ENCODE measurements around the gene IMMP2L.
"Not testable (repeated sequence)": the region's sequence is repeated elsewhere in the genome, so short reads cannot be mapped to it uniquely, and the experiment has no call there.

Gene IMMP2L

GRCh38 chr7:110940756-110941155 is 621.5 kb downstream of the IMMP2L start:
- TF ChIP-seq, protein P1, sequence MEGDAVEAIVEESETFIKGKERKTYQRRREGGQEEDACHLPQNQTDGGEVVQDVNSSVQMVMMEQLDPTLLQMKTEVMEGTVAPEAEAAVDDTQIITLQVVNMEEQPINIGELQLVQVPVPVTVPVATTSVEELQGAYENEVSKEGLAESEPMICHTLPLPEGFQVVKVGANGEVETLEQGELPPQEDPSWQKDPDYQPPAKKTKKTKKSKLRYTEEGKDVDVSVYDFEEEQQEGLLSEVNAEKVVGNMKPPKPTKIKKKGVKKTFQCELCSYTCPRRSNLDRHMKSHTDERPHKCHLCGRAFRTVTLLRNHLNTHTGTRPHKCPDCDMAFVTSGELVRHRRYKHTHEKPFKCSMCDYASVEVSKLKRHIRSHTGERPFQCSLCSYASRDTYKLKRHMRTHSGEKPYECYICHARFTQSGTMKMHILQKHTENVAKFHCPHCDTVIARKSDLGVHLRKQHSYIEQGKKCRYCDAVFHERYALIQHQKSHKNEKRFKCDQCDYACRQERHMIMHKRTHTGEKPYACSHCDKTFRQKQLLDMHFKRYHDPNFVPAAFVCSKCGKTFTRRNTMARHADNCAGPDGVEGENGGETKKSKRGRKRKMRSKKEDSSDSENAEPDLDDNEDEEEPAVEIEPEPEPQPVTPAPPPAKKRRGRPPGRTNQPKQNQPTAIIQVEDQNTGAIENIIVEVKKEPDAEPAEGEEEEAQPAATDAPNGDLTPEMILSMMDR (conservative IDR thresholded peaks at IDR 0.05) = no peak
- H3K27ac ChIP-seq = no peak overlapping the region

DNA sequence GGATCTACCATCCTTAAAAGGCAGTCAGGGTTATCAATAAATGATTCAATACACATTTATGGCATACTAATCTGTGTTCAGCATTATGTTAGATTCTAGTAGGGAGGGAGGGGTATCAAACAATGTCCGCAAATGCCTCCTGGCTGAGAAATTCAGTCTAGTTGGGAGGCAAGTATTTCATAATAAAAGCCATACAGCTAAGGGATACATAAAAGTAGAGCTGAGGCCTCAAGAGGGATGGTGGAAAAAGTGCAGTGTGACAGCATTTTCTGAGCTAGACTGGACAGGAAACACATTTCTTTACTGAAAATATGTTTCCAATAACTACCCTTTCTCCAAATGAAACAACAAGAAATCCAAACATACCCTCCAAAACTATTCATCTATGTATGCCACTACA is 624.1 kb downstream of the IMMP2L start:
- TF ChIP-seq, protein P1 (conservative IDR thresholded peaks at IDR 0.05) = no peak
- no peak overlapping the region for H3K27ac ChIP-seq

DNA sequence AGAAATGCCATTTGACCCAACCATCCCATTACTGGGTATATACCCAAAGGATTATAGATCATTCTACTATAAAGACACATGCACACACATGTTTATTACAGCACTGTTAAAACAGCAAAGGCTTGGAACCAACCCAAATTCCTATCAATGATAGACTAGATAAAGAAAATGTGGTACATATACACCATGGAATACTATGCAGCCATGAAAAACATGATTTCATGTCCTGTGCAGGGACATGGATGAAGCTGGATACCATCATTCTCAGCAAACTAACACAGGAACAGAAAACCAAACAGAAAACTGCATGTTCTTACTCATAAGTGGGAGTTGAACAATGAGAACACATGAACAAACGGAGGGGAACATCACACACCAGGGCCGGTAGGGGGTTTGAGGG is 625.6 kb downstream of the IMMP2L start:
- H3K27ac ChIP-seq = not testable (repeated sequence)

GRCh38 chr7:110929480-110930249 is 632.6 kb downstream of the IMMP2L start:
- TF ChIP-seq, protein P1 (conservative IDR thresholded peaks at IDR 0.05) = no peak
- no peak overlapping the region for H3K27ac ChIP-seq

- no peak overlapping the region for H3K27ac ChIP-seq
- TF ChIP-seq, protein P1 (conservative IDR thresholded peaks at IDR 0.05) = no peak
These were observed 639.4 kb downstream of the IMMP2L start for GRCh38 chr7:110922906-110923305.

DNA sequence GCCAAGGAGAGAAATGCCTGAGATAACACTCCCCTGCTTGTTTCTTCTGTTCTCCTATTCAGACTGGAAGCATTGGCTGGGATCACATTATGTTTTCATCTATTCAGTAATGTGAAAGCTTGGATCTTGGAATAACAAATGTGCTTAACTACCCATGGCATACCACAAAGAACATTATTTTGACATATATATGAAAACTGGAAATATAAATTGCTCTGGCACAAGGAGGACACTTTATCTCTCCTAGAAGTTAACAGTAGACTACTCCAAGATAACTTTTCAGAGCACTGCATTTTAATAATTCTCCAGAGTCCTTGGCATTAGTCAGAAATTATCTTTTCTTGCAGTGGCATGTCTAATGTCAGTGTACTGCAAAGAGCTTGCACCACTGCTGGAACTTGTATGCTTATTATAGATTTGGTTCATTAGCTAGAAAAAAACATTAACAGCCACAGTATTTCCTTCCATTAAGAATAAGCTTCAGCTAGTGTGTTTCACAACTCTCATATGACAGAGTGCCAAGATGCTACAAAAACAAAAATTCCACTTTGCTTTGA is 640.6 kb downstream of the IMMP2L start:
- TF ChIP-seq, protein P1 (conservative IDR thresholded peaks at IDR 0.05) = no peak
- no peak overlapping the region for H3K27ac ChIP-seq

DNA sequence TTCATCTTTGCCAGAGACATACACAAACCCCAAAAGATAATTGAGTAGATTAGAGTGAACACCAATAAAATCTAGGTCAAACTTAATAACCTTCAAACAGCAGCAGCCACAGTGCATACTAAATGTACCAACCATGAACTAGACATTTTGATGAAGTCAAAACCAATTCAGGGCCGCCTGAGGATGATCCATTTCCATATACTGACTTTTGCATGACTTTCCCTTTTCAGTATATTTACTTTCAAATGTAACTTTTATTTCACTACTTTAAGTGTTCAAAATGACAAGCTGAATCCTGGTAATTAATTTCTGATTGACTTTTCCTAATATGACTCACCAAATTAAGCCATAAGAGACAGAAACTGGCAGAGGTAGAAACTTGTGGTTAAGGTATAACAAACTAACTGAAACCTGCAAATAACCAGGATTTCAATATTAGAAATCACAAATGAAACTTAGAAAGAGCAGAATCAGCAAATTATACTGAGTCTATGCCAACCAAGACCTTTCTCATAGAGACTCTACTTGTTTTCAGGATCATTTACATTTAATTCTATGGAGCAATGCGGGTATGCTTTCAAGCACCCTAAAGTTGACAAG is 643.2 kb downstream of the IMMP2L start:
- H3K27ac ChIP-seq = no peak overlapping the region
- TF ChIP-seq, protein P1 (conservative IDR thresholded peaks at IDR 0.05) = no peak

- TF ChIP-seq, protein P1 (conservative IDR thresholded peaks at IDR 0.05) = no peak
- no peak overlapping the region for H3K27ac ChIP-seq
These were observed 648.0 kb downstream of the IMMP2L start for GRCh38 chr7:110914263-110914662.
